NCI-H69 (cell line): ENCODE results near the gene KRTAP15-1.

Source experiments
- DNase-seq: peaks from one replicate; lab custom pipeline; 2025; lab: John Stamatoyannopoulos, UW

KRTAP15-1 gene, protein sequence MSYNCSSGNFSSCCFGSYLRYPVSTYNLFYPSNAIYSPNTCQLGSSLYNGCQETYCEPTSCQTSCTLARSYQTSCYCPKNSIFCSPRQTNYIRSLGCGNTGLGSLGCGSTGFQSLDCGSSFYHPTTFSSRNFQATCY

GRCh38 chr21:30439975-30440374 is at the start of gene KRTAP15-1:
KRTAP15-1 (plus strand) TSS chr21:30440275; CDS start chr21:30440328, 53 bp downstream.
- no peak for DNase-seq

DNA sequence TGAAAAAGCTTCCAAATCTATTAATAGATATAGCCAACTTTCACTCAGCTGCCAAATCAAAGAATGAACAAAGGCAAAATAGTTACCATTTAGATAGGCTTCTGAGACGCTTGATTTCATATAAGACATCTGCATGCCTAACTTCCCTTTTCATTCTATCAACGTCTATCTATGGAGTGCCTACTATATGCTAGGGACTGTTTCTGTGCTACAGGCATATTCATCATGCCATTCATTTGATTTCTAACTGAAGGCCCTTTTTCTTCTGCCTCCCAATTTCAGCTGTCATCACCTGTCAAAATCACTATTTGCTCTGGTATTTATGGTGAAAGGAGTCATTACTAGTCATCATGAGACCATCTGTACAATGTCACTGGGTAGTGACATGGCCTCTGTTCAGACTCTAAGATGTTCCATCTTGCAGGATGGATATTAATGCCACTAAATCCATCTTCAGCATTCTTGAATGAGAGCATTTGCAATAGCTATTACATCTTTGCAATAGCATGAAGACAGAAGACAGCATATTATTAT is 48.5 kb upstream of the KRTAP15-1 start:
- DNase-seq, result no peak

- DNase-seq, result peak; percentile 80
These were observed 44.3 kb upstream of the KRTAP15-1 start, which contains the start of gene KRTAP13-1 for GRCh38 chr21:30395731-30396130. KRTAP13-1 (plus strand) TSS chr21:30396031; CDS start chr21:30396087, 56 bp downstream.

GRCh38 chr21:30408782-30409494 is 31.1 kb upstream of the KRTAP15-1 start:
- DNase-seq, result peak; percentile 97

- no peak for DNase-seq
These were observed 24.1 kb upstream of the KRTAP15-1 start for GRCh38 chr21:30415993-30416392.

DNA sequence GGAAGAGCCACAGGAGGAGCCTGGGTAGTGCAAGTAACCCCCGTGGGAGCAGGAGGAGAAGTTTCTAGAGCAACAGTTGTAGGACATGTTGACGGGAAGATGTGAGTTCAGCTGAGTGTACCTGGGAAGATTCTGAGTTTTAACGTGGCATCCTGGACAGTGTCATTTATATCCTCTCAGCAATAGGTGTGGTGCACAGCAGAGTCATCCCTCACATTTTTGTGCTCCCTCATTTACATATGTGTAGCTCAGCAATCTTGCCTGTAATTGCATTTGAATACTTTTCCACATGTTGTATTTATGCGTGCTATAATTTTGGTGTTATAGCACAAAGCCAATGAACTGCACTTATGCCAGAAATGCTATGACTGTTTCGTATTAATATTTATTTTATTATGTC is 14.2 kb upstream of the KRTAP15-1 start, which contains the start of gene KRTAP13-3:
KRTAP13-3 (minus strand) TSS at position 101 of the 400 bp plus-strand sequence; CDS start at position 87, 14 bp downstream.
- no peak for DNase-seq

DNA sequence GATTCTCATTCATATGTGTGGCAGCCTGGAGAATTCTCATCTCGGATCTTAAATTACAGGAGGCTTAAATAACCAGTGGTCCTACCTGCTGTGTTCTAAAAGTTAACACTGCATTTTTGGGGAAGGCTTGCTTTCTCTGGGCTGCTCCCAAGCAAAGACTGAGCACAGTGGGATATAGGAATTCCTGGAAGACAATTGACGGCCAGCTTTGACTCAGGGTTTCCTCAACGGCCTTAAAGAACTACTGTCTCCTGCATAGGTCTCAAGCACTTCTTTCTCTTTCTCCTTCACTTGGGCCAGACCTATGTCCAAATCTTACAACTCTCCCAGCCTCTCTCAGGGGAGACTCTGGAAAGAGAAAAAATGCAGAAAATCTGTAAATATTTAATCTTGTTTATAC is 13.3 kb upstream of the KRTAP15-1 start:
- DNase-seq, result no peak

GRCh38 chr21:30430170-30430655 is 9.9 kb upstream of the KRTAP15-1 start, which contains the start of gene KRTAP13-4:
KRTAP13-4 (plus strand) TSS chr21:30430220; CDS start chr21:30430276, 56 bp downstream.
- peak; percentile 10 for DNase-seq

GRCh38 chr21:30434033-30434631 is 5.9 kb upstream of the KRTAP15-1 start:
- DNase-seq, result peak; percentile 65

DNA sequence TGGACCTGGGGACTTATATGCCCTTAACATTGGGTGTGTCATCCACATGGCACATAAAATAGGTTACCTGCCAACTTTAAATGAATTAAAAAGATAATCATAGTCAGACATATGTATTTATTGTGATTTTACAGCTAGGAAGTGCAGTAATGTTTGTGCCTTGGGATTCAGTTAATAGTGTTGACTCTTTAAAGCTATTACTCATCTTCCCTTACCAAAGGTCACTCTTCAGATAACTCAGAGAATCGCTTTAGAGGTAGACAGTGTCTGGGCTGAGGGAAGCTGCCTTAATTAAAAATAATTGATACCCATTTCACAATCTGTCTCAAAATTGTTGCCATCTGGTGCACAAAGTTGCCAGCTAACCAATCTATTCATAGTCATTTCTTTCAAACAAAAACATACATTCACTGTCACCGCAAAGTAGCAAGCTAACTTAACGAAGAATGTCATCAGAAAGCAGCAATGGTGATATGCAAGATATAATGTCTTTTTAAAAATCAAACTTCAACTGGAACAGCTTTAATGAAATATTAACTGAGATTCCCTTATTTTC is 3.0 kb upstream of the KRTAP15-1 start:
- peak; percentile 91 for DNase-seq

DNA sequence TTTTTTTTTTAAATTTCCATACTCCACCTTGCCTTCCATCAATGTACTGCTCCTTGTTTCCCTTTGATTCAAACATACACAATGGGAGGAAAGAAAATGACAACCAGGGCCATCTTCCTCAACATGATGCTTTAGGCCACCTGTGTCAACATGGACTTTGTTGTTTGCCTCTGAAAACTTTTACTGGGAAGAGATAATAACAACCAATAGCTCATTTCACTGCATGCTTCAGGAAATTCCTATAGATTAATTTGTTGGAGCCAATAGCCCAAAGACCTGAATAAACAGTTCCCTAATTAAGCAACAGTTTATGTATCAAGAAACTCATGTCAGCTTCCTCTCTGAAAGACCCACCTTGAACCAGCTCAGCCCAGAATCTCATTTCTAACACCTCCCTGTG is 3.2 kb downstream of the KRTAP15-1 start:
- DNase-seq, result peak; percentile 14

DNA sequence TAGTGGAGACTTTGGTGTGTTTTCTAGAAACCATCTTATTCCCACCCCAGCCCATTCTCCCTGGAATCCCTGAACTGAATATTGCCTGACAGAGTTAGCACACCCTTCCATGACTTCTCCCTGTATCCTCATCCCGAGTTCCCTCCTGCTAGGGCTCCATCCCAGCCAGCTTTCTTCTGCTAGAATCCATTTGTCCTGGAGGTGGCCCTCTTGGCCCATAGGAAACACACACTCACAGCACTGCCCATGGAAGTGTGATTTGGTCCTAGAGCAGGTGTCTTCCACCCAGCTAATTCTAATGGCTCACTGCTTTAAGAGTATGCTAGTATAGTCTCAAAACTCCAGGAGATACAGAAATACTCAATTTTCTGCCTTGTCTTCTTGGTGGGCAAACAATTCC is 4.1 kb downstream of the KRTAP15-1 start:
- peak; percentile 41 for DNase-seq

GRCh38 chr21:30447056-30447455 is 7.0 kb downstream of the KRTAP15-1 start:
- no peak for DNase-seq

- peak; percentile 6 for DNase-seq
These were observed 8.4 kb downstream of the KRTAP15-1 start for GRCh38 chr21:30448514-30448913.

DNA sequence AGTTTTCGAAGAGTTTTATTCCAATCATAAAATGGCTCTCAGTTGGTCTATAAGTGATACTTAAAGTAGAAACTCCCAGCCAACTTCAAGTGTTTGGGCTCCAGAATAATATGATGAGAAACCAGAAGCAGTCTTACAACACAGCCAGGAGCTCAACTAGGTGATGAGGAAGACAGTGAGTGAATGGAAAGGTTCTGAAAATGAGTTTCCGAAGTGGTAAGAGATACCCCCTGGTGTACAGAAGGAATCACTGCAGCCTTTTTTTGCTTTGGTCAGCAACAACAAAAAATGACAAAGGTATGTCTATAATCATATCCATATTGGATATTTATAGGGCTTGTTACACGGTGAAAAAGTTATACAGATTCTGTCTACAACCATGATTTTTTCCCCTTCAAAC is 23.6 kb downstream of the KRTAP15-1 start:
- peak; percentile 53 for DNase-seq

DNA sequence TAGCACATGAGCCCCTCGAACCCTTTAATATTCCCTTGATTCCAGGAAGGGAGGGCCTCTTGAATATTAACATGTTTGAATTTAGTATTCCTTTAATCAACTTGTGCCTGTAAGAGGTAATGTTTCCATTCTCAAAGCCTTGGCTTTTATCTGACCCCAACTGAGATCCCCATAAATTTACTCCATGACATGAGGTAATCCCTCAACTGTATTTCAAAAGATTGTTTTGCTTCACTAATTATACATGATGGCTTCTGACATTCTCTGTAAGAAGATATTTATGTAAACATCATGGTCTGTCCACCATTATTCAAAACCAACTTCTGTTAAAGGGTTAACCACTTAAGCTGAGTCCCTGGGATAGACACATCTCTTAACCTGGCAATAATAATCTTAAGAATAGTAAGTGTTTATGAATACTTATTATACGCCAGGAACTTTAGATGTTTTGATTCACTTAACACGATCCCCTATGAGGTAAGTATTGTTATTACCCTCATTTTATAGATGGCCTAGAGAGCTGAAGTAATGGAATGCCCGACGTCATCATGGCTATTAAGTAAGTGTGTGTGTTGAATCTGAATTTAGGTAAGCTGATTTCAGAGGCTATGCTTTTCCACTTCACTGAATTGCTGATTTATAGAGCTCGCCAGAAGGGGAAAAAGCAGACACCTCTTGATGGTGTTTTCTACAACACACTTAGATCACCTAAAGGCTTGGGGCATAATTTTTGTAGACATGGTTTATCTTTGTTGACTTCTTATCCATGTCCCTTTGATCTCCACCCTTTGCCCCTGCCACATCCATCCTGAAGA is 29.0 kb downstream of the KRTAP15-1 start:
- DNase-seq, result peak; percentile 84

DNA sequence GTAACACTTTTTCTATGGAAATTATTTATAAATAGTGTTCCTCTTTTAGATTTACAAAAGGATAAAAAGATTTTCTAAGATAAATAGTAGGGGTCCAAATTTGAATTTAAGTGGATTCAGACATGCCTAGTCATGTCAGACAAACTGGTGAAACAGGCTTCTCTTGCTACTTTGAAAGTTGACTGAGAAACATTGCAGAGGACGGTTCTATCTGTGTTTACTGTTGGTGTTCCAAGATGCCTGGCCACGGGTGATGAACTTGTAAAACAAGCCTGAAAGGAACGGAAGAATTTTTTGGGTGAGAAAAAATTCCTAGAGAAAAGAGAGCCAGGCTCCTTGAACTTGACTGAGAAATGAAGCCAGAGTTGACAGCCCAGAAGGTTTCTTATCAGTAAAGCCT is 37.9 kb downstream of the KRTAP15-1 start:
- DNase-seq, result no peak

GRCh38 chr21:30479259-30479658 is 39.2 kb downstream of the KRTAP15-1 start:
- no peak for DNase-seq

DNA sequence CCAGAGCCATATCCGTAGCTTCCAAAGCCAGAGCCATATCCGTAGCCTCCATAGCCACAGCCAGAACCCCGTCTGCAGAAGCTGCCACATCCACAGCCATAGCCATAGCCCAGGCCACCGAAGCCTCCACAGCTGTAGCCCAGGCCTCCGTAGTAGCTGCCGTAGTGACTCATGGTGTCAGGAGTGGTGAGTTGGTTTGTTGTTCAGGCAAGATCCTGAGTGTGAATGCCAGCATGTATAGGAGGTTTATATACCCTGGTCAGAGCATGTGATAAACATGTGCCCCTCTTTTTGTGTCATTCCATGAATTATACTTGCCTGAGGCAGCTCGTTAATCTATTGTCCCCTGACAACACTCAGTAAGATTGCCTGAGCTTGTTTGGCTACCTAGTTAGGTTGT is 40.1 kb downstream of the KRTAP15-1 start, which contains the start of gene KRTAP19-1:
KRTAP19-1 (minus strand) TSS at position 223 of the 400 bp plus-strand sequence; CDS start at position 173, 50 bp downstream.
- DNase-seq, result peak; percentile 27

DNA sequence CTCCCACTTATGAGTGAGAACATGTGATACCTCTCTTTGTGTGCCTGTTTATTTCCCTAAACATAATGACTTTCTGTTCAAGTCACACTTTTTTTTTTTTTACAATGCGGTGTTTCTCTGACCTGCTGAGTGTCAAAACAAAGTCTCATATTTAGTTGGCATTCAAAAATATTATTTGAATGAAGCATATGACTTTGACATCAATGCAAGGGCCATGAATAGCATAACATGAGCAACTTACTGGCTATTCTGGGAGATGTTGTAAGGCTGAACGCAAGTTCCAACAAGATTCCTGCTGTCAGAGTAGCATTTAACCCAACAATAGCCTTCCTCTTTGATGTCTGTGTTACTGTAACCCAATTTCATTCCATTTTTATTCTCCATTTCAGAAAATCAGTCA is 42.1 kb downstream of the KRTAP15-1 start:
- no peak for DNase-seq

DNA sequence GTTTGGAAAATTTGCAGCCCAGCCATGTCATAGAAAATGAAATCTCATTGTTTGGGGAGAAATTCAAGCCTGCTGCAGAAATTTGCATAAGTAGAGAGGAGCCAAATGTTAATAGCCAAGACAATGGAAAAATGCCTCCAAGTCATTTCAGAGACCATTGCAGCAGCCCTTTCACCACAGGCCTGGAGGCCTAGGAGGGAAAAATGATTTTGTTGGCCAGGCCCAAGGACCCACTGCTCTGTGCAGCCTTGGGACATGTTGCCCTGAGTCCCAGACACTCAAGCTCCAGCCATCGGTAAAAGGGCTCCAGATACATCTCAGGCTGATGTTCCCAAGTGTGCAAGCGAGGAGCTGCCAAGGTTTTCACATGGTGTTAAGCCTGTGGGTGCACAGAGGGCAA is 46.1 kb downstream of the KRTAP15-1 start:
- no peak for DNase-seq
